GM12872 (cell line): ENCODE measurements around the gene DPP7.

Experiments
- CTCF ChIP-seq: IDR thresholded peaks from 3 replicates; pipeline ENCODE4 v1.5.1; 2011; ENCODE audit warnings: low read depth, mild to moderate bottlenecking, low read length, moderate library complexity; ENCODE audit not compliant: insufficient read depth

DPP7 gene

DNA sequence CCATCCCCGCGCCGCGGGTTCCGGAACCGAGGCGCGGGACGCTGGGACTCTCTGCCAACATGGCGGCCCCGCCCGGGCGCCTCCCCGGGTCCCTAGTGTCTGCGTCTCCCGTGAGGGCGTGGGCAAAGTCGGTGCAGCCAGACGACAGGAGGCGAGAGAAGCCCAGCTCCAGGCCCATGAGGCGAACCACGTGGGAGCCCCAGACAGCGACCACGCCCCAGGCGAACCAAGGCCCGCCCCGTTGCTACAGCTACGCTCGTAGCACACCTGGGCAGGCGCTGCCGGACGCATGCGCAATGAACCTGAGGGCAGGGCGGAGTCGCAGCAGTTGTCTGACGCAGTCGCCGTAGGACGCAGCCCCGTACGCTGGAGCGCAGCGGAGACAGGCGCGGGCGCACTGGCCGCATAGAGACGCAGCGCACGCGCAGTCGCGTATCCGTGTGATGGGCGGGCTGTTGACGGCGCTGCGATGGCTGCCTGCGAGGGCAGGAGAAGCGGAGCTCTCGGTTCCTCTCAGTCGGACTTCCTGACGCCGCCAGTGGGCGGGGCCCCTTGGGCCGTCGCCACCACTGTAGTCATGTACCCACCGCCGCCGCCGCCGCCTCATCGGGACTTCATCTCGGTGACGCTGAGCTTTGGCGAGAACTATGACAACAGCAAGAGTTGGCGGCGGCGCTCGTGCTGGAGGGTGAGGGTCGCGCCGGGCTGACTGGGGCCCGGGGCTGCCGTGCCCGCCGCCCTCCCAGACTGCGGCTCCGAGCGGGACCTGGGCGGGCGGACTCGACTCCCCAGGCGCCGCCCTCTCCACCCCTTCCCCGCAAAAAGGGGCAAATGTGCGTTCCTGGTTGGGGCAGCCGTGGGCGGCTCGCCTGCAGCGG is 27.8 kb downstream of the DPP7 start, which contains the start of gene MAN1B1:
TSS of gene MAN1B1 (plus strand) at position 455 of the 878 bp plus-strand sequence. CDS start at position 470, 15 bp downstream.
- no peak for TF ChIP-seq CTCF

DNA sequence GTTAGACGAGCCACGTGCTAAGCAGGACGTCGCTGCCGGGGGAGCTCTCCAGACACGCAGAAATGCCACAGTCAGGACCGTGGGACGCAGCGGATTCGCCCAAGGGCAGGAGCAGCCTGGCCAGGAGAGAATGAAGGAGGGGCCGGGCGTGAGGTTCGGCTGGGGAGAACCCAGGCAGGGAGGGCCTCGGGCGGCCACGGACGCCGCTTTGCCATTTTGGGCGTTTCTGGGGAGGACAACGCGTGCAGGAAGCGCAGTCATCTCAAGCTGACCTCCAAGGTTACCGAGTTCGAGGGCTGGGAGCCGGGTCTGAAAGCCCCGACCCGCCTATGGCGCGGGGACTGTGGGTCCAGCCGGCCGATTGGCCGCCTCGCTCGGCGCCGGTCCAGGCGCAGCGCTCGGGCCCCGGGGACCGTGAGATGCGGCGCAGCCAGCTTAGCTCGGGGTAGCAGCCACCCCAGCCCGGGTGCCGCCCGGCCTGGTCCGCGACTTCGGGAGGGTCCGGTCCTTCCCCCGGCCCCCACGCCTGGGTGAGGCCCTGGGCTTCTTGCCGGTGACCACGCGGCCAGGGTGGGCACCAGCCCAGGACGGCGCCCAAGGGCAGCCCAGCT is 28.5 kb downstream of the DPP7 start:
- no peak for TF ChIP-seq CTCF

DNA sequence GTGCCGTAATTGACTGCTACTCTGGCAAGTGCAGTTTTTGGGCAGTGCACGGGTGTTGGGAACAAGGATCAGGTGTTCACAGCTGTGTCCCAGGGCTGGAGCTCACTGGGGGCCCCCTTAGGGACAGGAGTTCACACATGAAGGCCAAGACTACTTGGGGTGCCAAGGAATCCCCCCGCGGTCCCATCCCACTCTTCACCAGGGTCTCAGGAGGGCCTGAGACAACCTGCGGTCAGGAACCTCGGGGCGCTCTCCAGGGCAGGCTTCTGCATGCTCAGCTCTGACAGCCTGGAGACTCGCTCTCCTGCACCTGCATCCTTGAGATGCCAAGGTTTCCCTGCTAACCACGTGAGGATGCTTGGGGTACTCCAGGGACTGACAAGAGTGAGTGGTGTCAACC is 30.0 kb downstream of the DPP7 start:
- no peak for TF ChIP-seq CTCF

GRCh38 chr9:137083394-137084004 is 31.0 kb downstream of the DPP7 start:
- no peak for TF ChIP-seq CTCF

- no peak for TF ChIP-seq CTCF
Observed at GRCh38 chr9:137082925-137083290, 31.6 kb downstream of the DPP7 start.

DNA sequence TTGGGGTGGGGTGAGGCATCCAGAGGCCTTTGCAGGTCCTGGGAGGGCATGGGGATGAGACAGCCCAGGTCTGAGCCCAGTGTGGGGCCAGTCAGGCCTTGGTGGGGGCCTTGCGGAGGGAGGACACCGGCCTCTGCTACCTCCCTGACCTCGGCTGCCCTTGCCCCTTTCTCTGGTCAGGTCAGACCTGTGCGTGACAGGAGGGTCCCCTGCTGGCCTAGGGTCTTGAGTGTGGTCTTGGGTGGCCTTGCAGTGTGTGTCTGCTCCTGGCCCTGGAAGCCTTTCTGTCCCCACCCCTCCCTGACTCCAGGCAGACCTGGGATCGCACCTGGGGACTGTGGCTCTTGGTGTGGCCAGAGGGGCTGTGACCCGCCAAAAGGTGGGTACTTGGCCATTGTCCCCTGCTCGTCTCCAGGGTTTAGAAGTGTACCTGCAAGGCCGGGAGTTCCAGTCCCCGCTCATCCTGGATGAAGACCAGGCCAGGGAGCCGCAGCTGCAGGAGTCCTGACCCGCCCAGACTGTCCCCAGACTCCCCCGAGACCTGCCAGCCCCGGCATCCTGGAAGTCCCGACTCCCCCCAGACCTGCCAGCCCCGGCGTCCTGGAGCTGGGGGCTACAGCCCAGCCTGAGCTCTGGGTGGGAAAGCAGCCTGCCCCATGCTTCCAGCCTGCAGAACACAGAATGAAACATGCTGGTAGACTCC is 32.2 kb downstream of the DPP7 start:
- TF ChIP-seq CTCF = no peak
